Chondrocyte (in vitro differentiated cells): ENCODE data around the gene MAP3K20. TPM values are rescaled to one million over a fixed set of nuclear protein-coding genes. Genes with fewer than 3 reads are reported as not detected.
"Not testable (repeated sequence)": the region's sequence is repeated elsewhere in the genome, so short reads cannot be mapped to it uniquely, and the experiment has no call there.

ENCODE experiments used
- DNase-seq: peaks from one replicate; pipeline ENCODE4 v3.0.0; 2021; ENCODE audit warnings: mixed read lengths, low spot score
- H3K27ac Mint-ChIP-seq: one replicate; pipeline ENCODE4 v1.8.0; 2021; ENCODE audit warnings: mild to moderate bottlenecking, moderate library complexity, mixed read lengths; ENCODE audit not compliant: unreplicated experiment
- H3K27me3 Mint-ChIP-seq: 2 replicates; pipeline ENCODE4 v1.8.0; 2021; ENCODE audit warnings: low read depth, mixed read lengths
- H3K36me3 Mint-ChIP-seq: 2 replicates; pipeline ENCODE4 v1.8.0; 2021; ENCODE audit warnings: low read depth, mixed read lengths
- H3K4me1 Mint-ChIP-seq: 2 replicates; pipeline ENCODE4 v1.8.0; 2021; ENCODE audit warnings: low read depth, mild to moderate bottlenecking, mixed read lengths
- H3K4me3 Mint-ChIP-seq: one replicate; pipeline ENCODE4 v1.8.0; 2021; ENCODE audit warnings: mild to moderate bottlenecking, moderate library complexity, mixed read lengths; ENCODE audit not compliant: unreplicated experiment
- H3K9me3 Mint-ChIP-seq: 2 replicates; pipeline ENCODE4 v1.8.0; 2021; ENCODE audit warnings: low read depth, mixed read lengths
- CTCF ChIP-seq: fragments of 200-600 bp; sonication (generic); IDR thresholded peaks from 2 replicates; pipeline ENCODE4 v1.5.0; 2021; ENCODE audit warnings: antibody characterized with exemption, mild to moderate bottlenecking, moderate library complexity
- total RNA-seq: library from RNA; stranded (reverse); gene quantifications from 3 replicates; pipeline ENCODE4 v1.2.1, GENCODE V29; 2021

MAP3K20 gene
- total RNA-seq, 1 donor from 2014 or later = 68.5 TPM

- H3K27me3 Mint-ChIP-seq = no peaks in the 10 kb centered on the region
- H3K36me3 Mint-ChIP-seq = peaks cover 4% of the 10 kb centered on the region
- H3K4me3 Mint-ChIP-seq = no peak overlapping the region
- TF ChIP-seq CTCF = no peak
- no peak for DNase-seq
- H3K27ac Mint-ChIP-seq = no peak overlapping the region
- H3K4me1 Mint-ChIP-seq = peaks cover 6% of the 10 kb centered on the region
- no peaks in the 10 kb centered on the region for H3K9me3 Mint-ChIP-seq
These were observed 174.3 kb downstream of the MAP3K20 start for GRCh38 chr2:173249661-173250641.

GRCh38 chr2:173251225-173251624 lies 175.6 kb downstream of the MAP3K20 start:
- H3K36me3 Mint-ChIP-seq = peaks cover 4% of the 10 kb centered on the region
- H3K4me3 Mint-ChIP-seq = no peak overlapping the region
- no peak for TF ChIP-seq CTCF
- H3K27ac Mint-ChIP-seq = no peak overlapping the region
- H3K9me3 Mint-ChIP-seq = no peaks in the 10 kb centered on the region
- H3K4me1 Mint-ChIP-seq = peaks cover 6% of the 10 kb centered on the region
- DNase-seq = no peak
- no peaks in the 10 kb centered on the region for H3K27me3 Mint-ChIP-seq

- H3K36me3 Mint-ChIP-seq = peaks cover 4% of the 10 kb centered on the region
- H3K9me3 Mint-ChIP-seq = no peaks in the 10 kb centered on the region
- DNase-seq = no peak
- no peak overlapping the region for H3K4me3 Mint-ChIP-seq
- H3K27ac Mint-ChIP-seq = no peak overlapping the region
- no peaks in the 10 kb centered on the region for H3K27me3 Mint-ChIP-seq
- no peak for TF ChIP-seq CTCF
- peaks cover 6% of the 10 kb centered on the region for H3K4me1 Mint-ChIP-seq
These were observed 176.9 kb downstream of the MAP3K20 start for GRCh38 chr2:173252581-173252980.

GRCh38 chr2:173254659-173255058 lies 179.0 kb downstream of the MAP3K20 start:
- Mint-ChIP-seq H3K27me3 (no peaks in the 10 kb centered on the region), H3K4me3 (no peak overlapping the region), H3K9me3 (no peaks in the 10 kb centered on the region), H3K36me3 (peaks cover 12% of the 10 kb centered on the region), H3K4me1 (peaks cover 6% of the 10 kb centered on the region), H3K27ac (no peak overlapping the region)
- no peak for TF ChIP-seq CTCF
- no peak for DNase-seq

- no peak for DNase-seq
- Mint-ChIP-seq H3K27ac (no peak overlapping the region), H3K4me1 (no peaks in the 10 kb centered on the region), H3K4me3 (no peak overlapping the region), H3K9me3 (no peaks in the 10 kb centered on the region), H3K36me3 (peaks cover 21% of the 10 kb centered on the region), H3K27me3 (no peaks in the 10 kb centered on the region)
- TF ChIP-seq CTCF = no peak
These were observed 183.1 kb downstream of the MAP3K20 start for GRCh38 chr2:173258701-173259100.

GRCh38 chr2:173262356-173262755 lies 186.7 kb downstream of the MAP3K20 start:
- not testable (repeated sequence) for H3K4me1 Mint-ChIP-seq, DNase-seq, H3K27me3 Mint-ChIP-seq, H3K27ac Mint-ChIP-seq, H3K4me3 Mint-ChIP-seq, H3K9me3 Mint-ChIP-seq
- peaks cover 41% of the 10 kb centered on the region for H3K36me3 Mint-ChIP-seq
